GM12875 (cell line): ENCODE results near the gene GNB1L.

Experiments
- H3K4me3 ChIP-seq: one replicate; pipeline ENCODE4 v1.5.1; 2011; ENCODE audit warnings: low read depth, low read length, control low read depth
- CTCF ChIP-seq: IDR thresholded peaks from 2 replicates; pipeline ENCODE4 v1.5.1; 2011; ENCODE audit warnings: low read depth, mild to moderate bottlenecking, control low read depth, inconsistent platforms, low read length, moderate library complexity, borderline replicate concordance; ENCODE audit not compliant: insufficient read depth

GNB1L gene

GRCh38 chr22:19770349-19771220, 84.1 kb downstream of the GNB1L start:
- no peak for TF ChIP-seq CTCF
- H3K4me3 ChIP-seq = no peak overlapping the region

DNA sequence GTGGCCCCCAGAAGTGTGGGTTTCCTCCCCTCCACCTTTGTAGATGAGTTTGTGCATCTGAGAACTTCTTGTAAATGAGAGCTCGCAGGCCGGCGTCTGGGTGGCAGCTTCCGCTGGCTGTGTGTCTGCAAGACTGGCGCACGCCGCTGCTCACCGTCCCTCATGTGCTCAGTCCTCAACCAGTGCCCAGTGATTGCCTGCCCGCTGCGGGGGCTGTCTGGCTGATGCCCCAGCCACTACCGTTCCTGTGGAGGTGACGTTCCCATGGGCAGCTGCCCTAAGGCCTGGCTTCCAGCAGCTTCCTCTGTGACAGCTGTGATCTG, 85.3 kb downstream of the GNB1L start:
- TF ChIP-seq CTCF = no peak
- no peak overlapping the region for H3K4me3 ChIP-seq

DNA sequence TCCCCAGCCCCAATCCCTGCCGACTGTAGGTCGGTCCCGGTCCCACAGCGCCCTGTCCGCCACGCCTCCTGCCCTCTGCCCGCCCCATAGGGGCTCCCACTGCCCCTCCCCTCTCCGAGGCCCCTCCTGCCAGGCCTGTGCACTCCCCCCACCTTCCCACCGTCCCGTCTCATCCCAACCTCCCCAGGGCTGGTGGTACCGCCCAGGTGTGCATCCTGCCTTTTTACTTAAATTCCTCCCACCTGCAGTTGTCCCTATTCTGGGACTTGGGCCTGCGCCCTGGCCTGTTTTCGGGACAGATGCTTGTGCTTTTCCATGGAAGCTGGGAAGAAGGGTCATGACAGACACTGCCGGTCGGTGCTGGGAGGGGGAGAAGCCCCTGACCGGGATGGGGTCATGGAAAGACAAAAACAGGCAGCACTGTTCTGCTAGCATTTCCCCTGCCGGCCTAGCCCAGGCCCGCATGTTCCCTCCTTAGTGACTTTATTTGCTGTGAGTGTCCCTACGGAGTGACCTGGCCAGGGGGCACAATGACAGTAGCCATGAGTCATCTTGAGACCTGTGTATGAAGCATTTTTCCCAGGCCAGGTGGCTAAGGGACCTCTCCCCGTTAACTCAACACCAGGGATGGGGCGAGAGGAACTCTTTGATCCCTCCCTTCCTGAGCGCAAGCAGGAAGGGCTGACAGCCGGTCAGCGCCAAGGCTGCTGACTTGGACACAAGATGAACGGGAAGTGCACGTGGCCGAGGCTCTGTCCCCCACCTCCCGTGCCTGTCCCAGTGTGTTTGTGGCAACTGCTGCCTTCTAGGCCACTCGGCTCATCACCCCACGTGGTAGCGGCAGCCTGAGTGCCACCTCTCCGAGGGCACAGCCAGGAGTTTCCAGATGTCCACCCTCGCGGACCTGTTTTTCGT, 87.0 kb downstream of the GNB1L start:
- H3K4me3 ChIP-seq = no peak overlapping the region
- TF ChIP-seq CTCF = no peak

- 0 out of 2 replicates have a peak, but pooled peaks have one; percentile 24 for TF ChIP-seq CTCF
- no peak overlapping the region for H3K4me3 ChIP-seq
Measured at GRCh38 chr22:19766511-19767426, 87.9 kb downstream of the GNB1L start.

- no peak for TF ChIP-seq CTCF
- H3K4me3 ChIP-seq = no peak overlapping the region
Measured at GRCh38 chr22:19766240-19766510, 88.5 kb downstream of the GNB1L start.

GRCh38 chr22:19765477-19766239, 89.0 kb downstream of the GNB1L start:
- TF ChIP-seq CTCF = no peak
- H3K4me3 ChIP-seq = no peak overlapping the region
